Loucy (cell line): ENCODE results near the gene WASL.
A peak's percentile ranks its signal among the peaks of the same experiment; 100 is the strongest.

Source experiments
- H2AFZ ChIP-seq: fragments of 200-600 bp; sonication (generic); 2 replicates; pipeline ENCODE4 v1.6.0; 2016; ENCODE audit warnings: antibody characterized with exemption, mild to moderate bottlenecking, low read length, moderate library complexity
- H3F3A ChIP-seq: fragments of 200-600 bp; 2 replicates; pipeline ENCODE4 v1.6.0; 2016; ENCODE audit warnings: antibody characterized with exemption, low read depth, mild to moderate bottlenecking
- H3K27me3 ChIP-seq: fragments of 200-600 bp; sonication (generic); 2 replicates; pipeline ENCODE4 v1.6.1; 2014; ENCODE audit warnings: low read length, mild to moderate bottlenecking; ENCODE audit not compliant: insufficient read depth, poor library complexity, severe bottlenecking
- H3K36me3 ChIP-seq: fragments of 200-600 bp; sonication (generic); 2 replicates; pipeline ENCODE4 v1.6.1; 2016; ENCODE audit warnings: low read length; ENCODE audit not compliant: insufficient read depth
- H3K4me1 ChIP-seq: fragments of 200-600 bp; sonication (generic); 2 replicates; pipeline ENCODE4 v1.5.1; 2014; ENCODE audit warnings: low read length, mild to moderate bottlenecking; ENCODE audit not compliant: insufficient read depth, poor library complexity, severe bottlenecking
- H3K4me2 ChIP-seq: fragments of 200-600 bp; sonication (generic); 2 replicates; pipeline ENCODE4 v1.6.0; 2014; ENCODE audit warnings: antibody characterized with exemption, low read length, low read depth, mild to moderate bottlenecking; ENCODE audit not compliant: poor library complexity, severe bottlenecking
- H3K4me3 ChIP-seq: fragments of 200-600 bp; sonication (generic); 2 replicates; pipeline ENCODE4 v1.5.1; 2014; ENCODE audit warnings: low read length, mild to moderate bottlenecking, mixed read lengths; ENCODE audit not compliant: poor library complexity, severe bottlenecking
- H3K79me2 ChIP-seq: fragments of 200-600 bp; sonication (generic); 2 replicates; pipeline ENCODE4 v1.6.1; 2014; ENCODE audit warnings: low read length; ENCODE audit not compliant: insufficient read depth
- H3K9ac ChIP-seq: fragments of 200-600 bp; sonication (generic); 2 replicates; pipeline ENCODE4 v1.6.0; 2014; ENCODE audit warnings: mild to moderate bottlenecking, low read depth, low read length, moderate library complexity; ENCODE audit not compliant: poor library complexity, severe bottlenecking
- H3K9me2 ChIP-seq: fragments of 200-600 bp; sonication (generic); replicated peaks from 2 replicates; pipeline ENCODE4 v1.6.1; 2016; ENCODE audit warnings: low read depth, low read length, mixed read lengths
- H3K9me3 ChIP-seq: fragments of 200-600 bp; sonication (generic); 2 replicates; pipeline ENCODE4 v1.6.1; 2014; ENCODE audit warnings: mild to moderate bottlenecking, antibody characterized with exemption, low read length, low read depth; ENCODE audit not compliant: insufficient read depth
- H4K20me1 ChIP-seq: fragments of 200-600 bp; sonication (generic); 2 replicates; pipeline ENCODE4 v1.6.0; 2014; ENCODE audit warnings: antibody characterized with exemption, low read length, mild to moderate bottlenecking; ENCODE audit not compliant: insufficient read depth, poor library complexity, severe bottlenecking
- EZH2phosphoT487 ChIP-seq: fragments of 200-600 bp; IDR thresholded peaks from 2 replicates; pipeline ENCODE4 v1.6.1; 2018; ENCODE audit warnings: antibody characterized with exemption, mild to moderate bottlenecking, moderate library complexity, borderline replicate concordance
- TF ChIP-seq, protein P1 (sequence below): fragments of 200-600 bp; sonication (generic); conservative IDR thresholded peaks from 2 replicates; pipeline ENCODE4 v1.5.1; 2014; ENCODE audit warnings: mild to moderate bottlenecking, antibody characterized with exemption, low read length

The WASL gene

DNA sequence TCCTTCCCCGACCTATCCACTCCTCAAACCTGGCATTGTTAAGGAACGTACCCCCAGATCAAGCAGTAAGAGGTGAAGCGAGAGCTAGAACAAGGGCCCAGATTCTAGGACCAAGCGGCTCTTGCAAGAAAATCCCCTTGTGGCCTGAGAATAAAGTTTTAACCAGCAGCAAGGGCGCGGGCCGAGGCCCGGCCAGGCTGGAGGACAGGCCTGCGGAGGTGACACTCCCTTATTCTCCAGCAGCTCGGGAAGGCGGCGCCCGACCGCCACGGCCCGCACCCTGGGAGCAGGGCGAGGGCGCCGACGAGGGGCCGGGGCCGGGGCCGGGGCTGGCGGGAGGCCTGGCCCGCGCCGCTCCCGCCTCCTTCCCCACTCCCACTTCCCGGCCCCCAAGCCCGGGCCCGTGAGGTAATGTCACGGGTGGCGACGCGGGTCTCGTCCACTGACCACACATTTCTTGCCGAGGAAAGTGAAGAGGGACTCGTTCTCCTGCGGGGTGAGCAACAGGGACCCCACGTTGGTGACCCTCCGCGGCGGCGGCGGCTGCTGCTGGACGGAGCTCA lies 551 bp downstream of the WASL start:
- H3K4me3 ChIP-seq, result peak overlapping the region; percentile 87
- H3F3A ChIP-seq, result no peaks in the 10 kb centered on the region
- H4K20me1 ChIP-seq, result peaks cover 48% of the 10 kb centered on the region
- peaks cover 54% of the 10 kb centered on the region for H3K79me2 ChIP-seq
- no peaks in the 10 kb centered on the region for H3K9me3 ChIP-seq
- H3K4me1 ChIP-seq, result peaks cover 42% of the 10 kb centered on the region
- H3K4me2 ChIP-seq, result peak overlapping the region; percentile 84
- peak overlapping the region; percentile 88 for H3K9ac ChIP-seq
- H3K36me3 ChIP-seq, result no peaks in the 10 kb centered on the region
- H3K9me2 ChIP-seq, result no peaks in the 10 kb centered on the region
- TF ChIP-seq, protein P1, sequence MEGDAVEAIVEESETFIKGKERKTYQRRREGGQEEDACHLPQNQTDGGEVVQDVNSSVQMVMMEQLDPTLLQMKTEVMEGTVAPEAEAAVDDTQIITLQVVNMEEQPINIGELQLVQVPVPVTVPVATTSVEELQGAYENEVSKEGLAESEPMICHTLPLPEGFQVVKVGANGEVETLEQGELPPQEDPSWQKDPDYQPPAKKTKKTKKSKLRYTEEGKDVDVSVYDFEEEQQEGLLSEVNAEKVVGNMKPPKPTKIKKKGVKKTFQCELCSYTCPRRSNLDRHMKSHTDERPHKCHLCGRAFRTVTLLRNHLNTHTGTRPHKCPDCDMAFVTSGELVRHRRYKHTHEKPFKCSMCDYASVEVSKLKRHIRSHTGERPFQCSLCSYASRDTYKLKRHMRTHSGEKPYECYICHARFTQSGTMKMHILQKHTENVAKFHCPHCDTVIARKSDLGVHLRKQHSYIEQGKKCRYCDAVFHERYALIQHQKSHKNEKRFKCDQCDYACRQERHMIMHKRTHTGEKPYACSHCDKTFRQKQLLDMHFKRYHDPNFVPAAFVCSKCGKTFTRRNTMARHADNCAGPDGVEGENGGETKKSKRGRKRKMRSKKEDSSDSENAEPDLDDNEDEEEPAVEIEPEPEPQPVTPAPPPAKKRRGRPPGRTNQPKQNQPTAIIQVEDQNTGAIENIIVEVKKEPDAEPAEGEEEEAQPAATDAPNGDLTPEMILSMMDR, result no peak
- no peaks in the 10 kb centered on the region for H3K27me3 ChIP-seq
- H2AFZ ChIP-seq, result peak overlapping the region; percentile 90

DNA sequence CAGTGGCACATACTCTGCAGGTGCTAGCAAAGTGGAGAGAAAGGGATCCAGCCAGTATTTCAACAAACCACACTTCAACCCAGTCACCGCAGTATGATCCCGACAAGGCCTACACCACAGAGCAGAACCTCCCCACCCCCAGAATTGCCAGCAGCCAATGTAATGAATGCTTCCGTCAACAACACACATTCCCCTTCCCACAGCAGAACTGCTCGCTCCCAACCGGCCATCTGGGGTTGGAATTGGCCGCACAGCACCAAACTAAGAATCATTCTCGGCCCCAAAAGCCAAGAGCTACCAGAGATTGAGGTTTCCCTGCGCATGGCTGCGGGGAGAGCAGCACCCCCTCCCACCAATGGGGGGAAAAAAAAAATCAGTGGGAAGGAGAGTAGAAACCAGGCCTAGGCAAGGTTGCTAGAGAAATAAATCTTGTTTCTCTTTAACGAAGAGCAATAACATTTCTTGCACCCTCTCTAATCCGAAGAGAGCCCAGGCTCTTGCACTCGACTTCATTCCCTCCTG lies 1.1 kb downstream of the WASL start:
- Histone ChIP-seq H3K4me1 (peaks cover 46% of the 10 kb centered on the region), H3K27me3 (no peaks in the 10 kb centered on the region), H3K79me2 (peaks cover 60% of the 10 kb centered on the region), H3F3A (no peaks in the 10 kb centered on the region), H2AFZ (peak overlapping the region; percentile 22; the same call in 1 of the 2 replicates), H3K36me3 (no peaks in the 10 kb centered on the region), H4K20me1 (peaks cover 52% of the 10 kb centered on the region), H3K9me2 (no peaks in the 10 kb centered on the region), H3K4me2 (peak overlapping the region; percentile 84), H3K9me3 (no peaks in the 10 kb centered on the region), H3K4me3 (peak overlapping the region; percentile 87), H3K9ac (peak overlapping the region; percentile 88)
- TF ChIP-seq, protein P1, result no peak
- TF ChIP-seq EZH2phosphoT487, result no peak

DNA sequence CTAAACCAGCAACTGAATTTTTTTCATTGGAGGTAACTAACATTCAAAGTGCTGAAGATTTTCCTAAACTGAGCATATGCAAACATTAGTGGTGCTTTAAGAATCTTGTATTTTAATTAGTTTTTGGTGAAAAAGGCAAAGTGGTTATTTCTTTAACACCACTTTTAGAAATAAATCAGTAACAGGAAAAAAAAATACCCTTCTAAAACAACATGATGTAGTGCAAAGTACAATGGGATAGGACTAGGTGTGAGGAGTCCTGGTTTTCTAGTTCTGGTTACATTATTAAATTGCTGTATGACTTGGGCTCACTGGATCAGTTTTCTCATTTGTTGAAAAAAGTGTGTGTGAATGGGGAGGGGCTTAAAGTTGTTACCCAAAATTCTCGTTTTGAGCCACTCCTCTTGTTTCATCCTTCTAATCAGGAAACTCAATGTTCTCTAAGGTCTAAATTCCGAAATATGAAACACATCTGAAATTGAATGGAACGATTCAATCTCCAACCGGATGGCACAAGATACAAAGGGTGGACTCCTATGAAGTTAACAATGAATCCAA lies 1.8 kb downstream of the WASL start:
- Histone ChIP-seq H3K9ac (peak overlapping the region; percentile 88), H3K4me1 (peaks cover 48% of the 10 kb centered on the region), H3K79me2 (peaks cover 66% of the 10 kb centered on the region), H3K27me3 (no peaks in the 10 kb centered on the region), H3K9me2 (no peaks in the 10 kb centered on the region), H2AFZ (no peak overlapping the region; the same call in 1 of the 2 replicates), H3K9me3 (no peaks in the 10 kb centered on the region), H3K4me2 (peak overlapping the region; percentile 84), H3K36me3 (no peaks in the 10 kb centered on the region), H3K4me3 (peak overlapping the region; percentile 87), H4K20me1 (peaks cover 59% of the 10 kb centered on the region), H3F3A (no peaks in the 10 kb centered on the region)
- no peak for TF ChIP-seq EZH2phosphoT487
- TF ChIP-seq, protein P1, result no peak
